GM21360 (cell line): ENCODE results near the gene PPM1N.

Experiments
- ATAC-seq: cut with Tn5 transposase; IDR thresholded peaks from one replicate; pipeline ENCODE4 v1.9.1; 2021; ENCODE audit warnings: mild to moderate bottlenecking, moderate library complexity; ENCODE audit not compliant: unreplicated experiment

PPM1N gene

GRCh38 chr19:45488708-45489107 is 9.5 kb upstream of the PPM1N start:
- ATAC-seq: no peak

DNA sequence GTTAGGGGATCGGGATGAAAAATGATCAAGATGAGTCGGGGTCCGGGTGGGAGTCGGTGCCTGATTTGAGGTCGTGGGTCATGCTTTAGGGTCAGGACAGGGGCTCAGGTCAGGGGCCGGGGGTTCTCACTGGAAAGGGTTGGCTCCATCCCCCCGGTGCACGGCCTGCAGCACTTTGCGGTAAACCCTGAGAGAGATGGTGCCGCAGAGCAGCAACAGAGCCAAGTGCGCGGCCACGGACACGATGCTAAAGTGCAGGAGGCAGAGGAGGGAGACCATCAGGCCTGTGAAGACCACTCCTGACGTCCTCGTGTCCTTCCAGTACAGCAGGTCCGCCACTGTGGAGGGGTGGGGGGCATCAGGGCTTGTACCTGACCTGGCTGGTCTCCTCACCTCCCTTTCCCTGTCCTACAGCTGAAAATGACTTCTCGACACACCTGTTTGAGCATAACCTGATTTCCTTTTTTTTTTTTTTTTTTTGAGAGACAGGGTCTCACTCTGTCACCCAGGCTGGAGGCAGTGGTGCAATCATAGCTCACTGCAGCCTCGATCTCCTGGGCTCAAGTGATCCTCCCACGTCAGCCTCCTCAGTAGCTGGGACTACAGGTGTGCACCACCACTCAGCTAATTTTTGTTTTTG is 8.9 kb upstream of the PPM1N start:
- ATAC-seq: no peak

DNA sequence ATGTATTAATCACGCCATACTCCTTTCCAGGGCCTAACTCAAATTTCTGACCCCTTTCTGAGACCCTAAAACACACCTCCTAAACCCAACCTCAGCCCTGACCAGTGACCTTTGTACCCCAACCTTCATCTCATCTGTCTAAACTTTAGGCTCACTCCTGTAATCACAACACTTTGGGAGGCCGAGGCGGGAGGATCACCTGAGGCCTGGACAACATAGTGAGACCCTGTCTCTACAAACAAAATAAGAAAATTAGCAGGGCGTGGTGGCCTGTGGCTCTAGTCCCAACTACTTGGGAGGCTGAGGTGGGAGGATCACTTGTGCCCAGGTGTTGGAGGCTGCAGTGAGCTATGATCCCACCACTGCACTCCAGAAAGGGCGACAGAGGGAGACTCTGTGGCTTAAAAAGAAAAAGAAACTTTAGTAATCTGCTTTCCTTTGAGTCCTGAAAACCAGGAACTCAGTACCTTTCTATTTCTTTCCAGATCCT is 6.1 kb upstream of the PPM1N start:
- ATAC-seq: no peak

DNA sequence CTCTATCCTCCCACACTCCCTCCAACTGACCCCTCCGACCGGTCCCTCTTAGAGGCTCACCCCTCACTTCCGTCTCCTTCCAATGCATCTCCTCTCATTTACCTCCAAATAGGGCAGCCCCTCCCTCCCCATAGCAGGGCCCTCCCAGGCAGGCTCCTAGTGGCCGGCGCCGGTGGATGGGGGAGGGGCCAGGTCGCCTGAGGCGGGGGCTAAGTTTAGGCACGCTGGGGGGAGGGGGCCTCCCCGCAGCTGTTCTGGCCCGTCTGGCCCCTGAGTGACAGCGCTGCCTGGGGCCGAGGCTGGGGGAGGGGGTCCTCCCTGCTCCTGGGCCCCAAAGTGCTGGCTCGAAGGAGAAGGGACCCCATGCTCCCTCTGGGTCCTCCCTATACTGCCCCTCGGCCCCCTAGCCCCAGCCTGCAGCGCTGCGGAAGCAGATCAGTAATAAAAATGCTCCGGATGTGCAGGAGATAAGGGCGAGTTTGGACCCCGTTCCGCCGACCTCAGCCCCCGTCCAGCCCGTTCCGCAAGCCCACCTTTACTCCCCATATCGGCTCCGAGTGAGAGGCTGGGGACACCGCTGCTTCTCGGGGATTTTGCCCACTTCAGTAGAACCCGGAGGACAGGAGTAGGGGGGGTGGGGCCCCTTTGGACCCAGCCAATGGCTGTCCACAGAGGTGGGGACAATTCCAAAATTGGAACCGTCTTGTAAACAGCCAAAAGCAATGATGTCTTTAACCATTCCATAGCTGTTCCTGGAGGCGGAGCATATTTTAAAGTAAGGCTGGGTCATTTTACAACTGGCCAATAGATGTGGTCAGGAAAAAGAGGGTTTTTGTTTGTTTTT is 5.4 kb upstream of the PPM1N start:
- no peak for ATAC-seq

GRCh38 chr19:45494261-45494916 is 3.9 kb upstream of the PPM1N start:
- ATAC-seq: no peak

GRCh38 chr19:45495178-45495577 is 3.1 kb upstream of the PPM1N start:
- no peak for ATAC-seq

DNA sequence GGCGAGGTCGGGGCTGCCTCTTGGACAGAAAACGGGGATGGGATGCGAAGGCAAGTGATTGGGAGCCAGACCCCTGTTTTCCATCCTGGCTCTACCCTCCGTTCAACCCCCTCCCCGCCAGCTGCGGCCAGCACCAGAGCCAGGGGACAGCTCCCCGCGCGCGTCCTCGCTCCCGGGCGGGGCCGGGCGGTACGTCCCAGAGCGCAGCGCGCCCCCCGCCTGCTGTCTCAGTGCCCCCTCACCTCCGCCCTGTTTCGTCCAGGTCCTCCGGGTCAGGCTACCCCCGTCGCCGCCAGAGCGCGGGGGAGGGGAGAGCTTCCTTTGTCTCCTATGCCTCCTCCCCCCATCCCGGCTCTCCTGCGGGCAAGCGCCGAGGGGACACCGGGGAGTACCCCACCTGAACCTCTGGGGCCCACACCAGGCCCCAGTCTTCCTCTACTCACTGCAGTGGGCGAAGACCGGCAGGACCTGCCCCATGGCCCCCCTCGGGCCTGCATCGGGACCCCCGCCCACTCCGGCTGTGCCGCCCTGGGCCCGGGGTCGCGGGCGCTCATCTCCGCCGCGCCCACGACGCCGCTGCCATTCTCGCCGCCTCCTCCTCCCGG is 1.8 kb upstream of the PPM1N start:
- peak; percentile 14 for ATAC-seq

- ATAC-seq: no peak
Observed at GRCh38 chr19:45497791-45498190, 452 bp upstream of the PPM1N start.

- no peak for ATAC-seq
Observed at GRCh38 chr19:45499196-45500180, 1.2 kb downstream of the PPM1N start.

DNA sequence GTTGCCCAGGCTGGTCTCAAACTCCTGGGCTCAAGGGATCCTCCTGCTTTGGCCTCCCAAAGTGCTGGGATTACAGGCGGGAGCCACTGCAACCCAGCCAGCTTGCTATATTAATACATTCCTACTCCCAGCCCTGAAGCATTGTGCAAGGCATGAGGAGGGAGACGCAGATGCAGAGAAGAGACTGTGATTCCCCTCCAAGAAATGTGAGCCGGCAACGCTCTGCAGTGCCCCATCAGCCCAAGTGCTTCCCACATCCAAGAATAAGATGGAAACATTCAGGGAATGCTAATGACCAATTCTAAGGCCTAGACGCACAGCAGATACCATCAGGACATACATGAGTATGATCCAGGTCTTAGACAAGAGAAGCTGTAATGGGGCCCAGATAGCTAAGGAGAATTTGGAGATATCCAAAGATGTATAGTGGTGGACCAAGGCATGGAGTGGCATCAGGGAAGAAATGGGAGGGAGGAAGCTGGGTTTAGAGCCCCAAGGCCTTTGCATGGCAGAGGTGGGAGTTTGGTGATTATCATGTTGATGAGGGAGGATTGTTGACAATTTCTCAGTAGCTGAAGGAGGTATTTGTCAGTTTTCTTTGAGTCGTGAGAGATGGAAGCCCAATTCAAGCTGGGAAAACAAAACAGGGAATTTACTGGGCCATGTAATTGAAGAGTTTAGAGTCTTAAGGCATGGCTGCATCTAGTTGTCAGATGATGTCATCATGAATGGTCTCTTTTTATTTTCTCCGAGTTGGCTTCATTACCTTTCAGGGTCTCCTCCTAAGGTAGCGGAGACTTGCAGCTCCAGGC is 2.9 kb downstream of the PPM1N start:
- no peak for ATAC-seq

DNA sequence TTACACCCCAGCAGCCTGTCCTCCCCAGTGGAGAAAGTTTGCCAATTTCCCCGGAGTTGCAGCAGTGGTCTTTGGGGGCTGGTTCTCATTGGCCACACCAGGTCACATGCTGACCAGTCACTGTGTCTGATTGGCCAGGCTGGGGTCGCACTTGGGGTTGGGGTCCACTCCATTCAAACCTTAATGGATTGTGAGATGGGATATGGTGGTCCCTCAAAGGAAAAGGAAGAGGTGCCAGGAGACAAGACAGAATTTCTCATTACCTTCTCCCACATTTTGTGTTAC is 3.4 kb downstream of the PPM1N start:
- ATAC-seq: no peak

GRCh38 chr19:45502111-45502510 is 3.9 kb downstream of the PPM1N start:
- no peak for ATAC-seq

DNA sequence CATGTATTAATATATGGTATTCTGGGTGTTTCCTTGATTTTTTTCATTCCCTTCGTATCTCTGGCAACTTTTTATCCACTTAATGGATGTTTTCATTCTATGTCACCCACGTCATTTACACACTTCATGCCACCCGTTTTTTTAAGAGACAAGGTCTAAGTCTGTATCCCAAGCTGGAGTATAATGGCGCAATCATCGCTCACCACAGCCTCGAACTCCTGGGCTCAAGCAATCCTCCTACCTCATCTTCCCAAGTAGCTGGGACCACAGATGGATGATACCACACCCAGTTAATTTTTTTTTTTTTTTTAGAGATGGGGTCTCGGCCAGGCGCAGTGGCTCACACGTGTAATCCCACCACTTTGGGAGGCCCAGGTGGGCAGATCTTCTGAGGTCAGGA is 5.7 kb downstream of the PPM1N start:
- ATAC-seq: no peak

GRCh38 chr19:45505151-45505995 is 7.1 kb downstream of the PPM1N start:
- ATAC-seq: no peak

- ATAC-seq: no peak
Observed at GRCh38 chr19:45505996-45506245, 7.7 kb downstream of the PPM1N start.

DNA sequence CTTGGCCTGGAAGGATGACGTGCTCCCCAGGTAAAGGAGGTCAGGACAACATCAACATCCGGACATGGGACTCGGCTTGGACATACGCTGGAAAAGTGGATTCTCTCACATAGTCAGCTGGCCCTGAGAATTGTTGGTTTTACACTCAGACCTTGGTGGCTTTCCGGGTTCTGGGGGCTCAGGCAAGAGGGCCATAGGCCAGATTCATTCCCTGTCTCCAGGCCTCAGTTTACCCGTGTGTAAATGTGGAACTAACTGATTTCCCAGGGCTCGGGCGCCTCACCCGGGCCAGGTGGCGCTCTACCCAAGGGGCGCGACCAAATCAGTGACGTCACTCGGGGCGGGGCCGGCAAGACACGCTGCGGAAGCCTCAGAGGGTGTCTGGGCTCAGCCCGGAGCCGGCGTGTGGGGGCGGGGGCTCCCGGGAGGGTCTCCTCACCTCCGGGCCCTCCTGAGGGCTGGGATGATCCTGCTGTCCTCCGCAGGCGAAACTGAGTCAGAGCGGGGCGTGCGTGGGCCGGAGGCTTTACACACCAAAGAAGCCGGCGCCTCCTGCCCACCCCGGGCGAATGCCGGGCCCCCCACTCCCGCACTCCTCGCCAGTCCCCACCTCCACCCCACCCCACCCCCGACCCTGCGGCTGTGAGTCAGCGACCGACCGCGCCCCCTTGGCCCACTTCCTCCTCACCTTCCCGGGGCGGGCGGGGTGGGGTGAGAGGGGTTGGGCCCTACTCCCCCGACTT is 8.2 kb downstream of the PPM1N start:
- peak; percentile 56 for ATAC-seq

GRCh38 chr19:45506989-45507871 is 9.0 kb downstream of the PPM1N start, which contains the start of gene VASP:
Gene VASP (plus strand): TSS chr19:45507479. CDS start chr19:45507772, 293 bp downstream.
- peak; percentile 31 for ATAC-seq
